Kidney (tissue), 14 donors: ENCODE results near the gene GPER1. TPM values are rescaled to one million over a fixed set of nuclear protein-coding genes. Genes with fewer than 3 reads are reported as not detected.

Source experiments
- DNase-seq, 5 donors: peaks; one replicate each; pipeline ENCODE4 v3.0.0-alpha.2; 2013 to 2020
- FAIRE-seq: peaks from 2 replicates; lab custom pipeline; 2012; peaks lifted over from hg19 to GRCh38; lab: Jason Lieb, UNC
- H3K27ac ChIP-seq, 2 donors: one replicate each; pipeline ENCODE4 v1.7.0; 2013; ENCODE audit warnings: low read depth in 2 of 2, low read length in 2 of 2, inconsistent platforms in 1 of 2
- H3K27me3 ChIP-seq: one replicate; pipeline ENCODE4 v1.7.1; 2013; ENCODE audit warnings: low read length, inconsistent platforms; ENCODE audit not compliant: control insufficient read depth, insufficient read depth
- H3K36me3 ChIP-seq, 3 donors: one replicate each; pipeline versions ENCODE4 v1.7.0 to v1.7.1; 2013; ENCODE audit warnings: low read length in 3 of 3, control low read depth in 1 of 3, inconsistent platforms in 1 of 3; ENCODE audit not compliant: insufficient read depth in 3 of 3, control insufficient read depth in 2 of 3
- H3K4me1 ChIP-seq, 3 donors: one replicate each; pipeline versions ENCODE4 v1.7.0 to v1.7.1; 2013; ENCODE audit warnings: low read length in 3 of 3, inconsistent platforms in 1 of 3, low read depth in 1 of 3; ENCODE audit not compliant: control insufficient read depth in 2 of 3, insufficient read depth in 2 of 3
- H3K4me3 ChIP-seq, 3 donors: one replicate each; pipeline versions ENCODE4 v1.7.0 to v1.8.1; 2013; ENCODE audit warnings: low read length in 3 of 3, control low read depth in 1 of 3, inconsistent platforms in 1 of 3
- H3K9ac ChIP-seq, 3 donors: one replicate each; pipeline versions ENCODE4 v1.7.0 to v1.7.1; 2013; ENCODE audit warnings: low read length in 3 of 3, control low read depth in 1 of 3, inconsistent platforms in 1 of 3
- H3K9me3 ChIP-seq, 3 donors: one replicate each; pipeline versions ENCODE4 v1.7.0 to v1.7.1; 2013; ENCODE audit warnings: low read length in 3 of 3, control low read depth in 1 of 3, inconsistent platforms in 1 of 3; ENCODE audit not compliant: control insufficient read depth in 2 of 3, insufficient read depth in 1 of 3
- CTCF ChIP-seq: IDR thresholded peaks from 3 replicates; pipeline ENCODE4 v1.5.1; 2012; ENCODE audit warnings: mild to moderate bottlenecking, moderate library complexity, borderline replicate concordance; ENCODE audit not compliant: insufficient read depth; ENCODE audit errors: extremely low read depth
- intact Hi-C: fragments of 100-400 bp; cut with DNase I; formaldehyde crosslinking; loops from one replicate; pipeline ENCODE4 v1.11.1; 2022
- polyA plus RNA-seq: library from polyadenylated mRNA; stranded (reverse); fragments of 350-450 nt; fragmentation: Illumina TruSeq; extraction: RNeasy Lipid Tissue Mini Kit (QIAGEN cat#74804); gene quantifications from one replicate; pipeline ENCODE4 v1.2.3, GENCODE V29; 2014; ENCODE audit warnings: low read depth, low replicate concordance; ENCODE audit not compliant: insufficient read depth
- total RNA-seq: library from RNA; stranded (reverse); fragmentation: NEBNext Ultra II Directional; extraction: Animal tissue kit (Norgen Biotek cat#: 25700); gene quantifications from one replicate; pipeline ENCODE4 v1.2.1, GENCODE V29; 2021
- donor health status: control.
- donor health status: control.
- donor health status: control.
- donor health status: control.
- donor health status: control.
- donor health status: DM: yes; HTN: yes; CAD: no.
- donor health status: Normal renal cell carcinoma (clear cell type).

The GPER1 gene
- total and polyA plus RNA-seq, 2 donors from 2014 or later = 4.8 to 5.2 TPM

- H3K9ac ChIP-seq = no peak overlapping the region
- intact Hi-C loops = no loop called here
- H3K36me3 ChIP-seq = no peaks in the 10 kb centered on the region
- FAIRE-seq (no peak), DNase-seq (no peak)
- H3K27ac ChIP-seq = no peak overlapping the region
- H3K4me1 ChIP-seq = peaks cover 0 to 12% (median 0%) of the 10 kb centered on the region in 3 donors
- no peak overlapping the region for H3K4me3 ChIP-seq
- H3K27me3 ChIP-seq = no peaks in the 10 kb centered on the region
- H3K9me3 ChIP-seq = no peaks in the 10 kb centered on the region
- no peak for TF ChIP-seq CTCF
Observed at GRCh38 chr7:1079546-1079945, 8.4 kb upstream of the GPER1 start.

GRCh38 chr7:1080252-1080920 is 7.5 kb upstream of the GPER1 start:
- intact Hi-C loops = no loop called here
- no peak overlapping the region for H3K4me3 ChIP-seq
- no peak overlapping the region for H3K9ac ChIP-seq
- H3K27ac ChIP-seq = peak overlapping the region in 1 of 2 donors; percentile 32
- peaks cover 0 to 12% (median 0%) of the 10 kb centered on the region in 3 donors for H3K4me1 ChIP-seq
- H3K36me3 ChIP-seq = no peaks in the 10 kb centered on the region
- no peaks in the 10 kb centered on the region for H3K27me3 ChIP-seq
- TF ChIP-seq CTCF = no peak
- H3K9me3 ChIP-seq = no peaks in the 10 kb centered on the region
- FAIRE-seq (no peak), DNase-seq (no peak)

GRCh38 chr7:1080921-1081255 is 7.0 kb upstream of the GPER1 start:
- Histone ChIP-seq H3K9me3 (no peaks in the 10 kb centered on the region), H3K9ac (no peak overlapping the region), H3K27me3 (no peaks in the 10 kb centered on the region), H3K36me3 (no peaks in the 10 kb centered on the region), H3K4me1 (peaks cover 0 to 12% (median 0%) of the 10 kb centered on the region in 3 donors), H3K27ac (no peak overlapping the region), H3K4me3 (no peak overlapping the region)
- peak in 1 of 5 donors; percentile 73 for DNase-seq
- no peak for FAIRE-seq
- TF ChIP-seq CTCF = no peak
- intact Hi-C loops = no loop called here

GRCh38 chr7:1081336-1081735 is 6.6 kb upstream of the GPER1 start:
- intact Hi-C loops = no loop called here
- TF ChIP-seq CTCF = no peak
- DNase-seq = no peak
- FAIRE-seq = no peak
- no peaks in the 10 kb centered on the region for H3K27me3 ChIP-seq
- no peak overlapping the region for H3K9ac ChIP-seq
- peaks cover 0 to 12% (median 2%) of the 10 kb centered on the region in 3 donors for H3K4me1 ChIP-seq
- H3K36me3 ChIP-seq = no peaks in the 10 kb centered on the region
- no peak overlapping the region for H3K27ac ChIP-seq
- H3K9me3 ChIP-seq = no peaks in the 10 kb centered on the region
- H3K4me3 ChIP-seq = no peak overlapping the region
